Measurements from ENCODE around the gene DLGAP3.

GRCh38 chr1:34904236-34905097 is 25.0 kb downstream of the DLGAP3 start:
- TF ChIP-seq PKNOX1 (IDR thresholded peaks at IDR 0.05) (no peak), HDGF (IDR thresholded peaks at IDR 0.05; ENCODE audit: borderline replicate concordance) (no peak), SUZ12 (IDR thresholded peaks at IDR 0.05) (no peak), FOXM1 (IDR thresholded peaks at IDR 0.05; ENCODE audit: borderline replicate concordance) (no peak)

Data from HEK293T (cell line).